AG09319 (cell line): Measurements from ENCODE around the gene STAB1.

Experiments
- DNase-seq: peaks from one replicate; pipeline ENCODE4 v3.0.0-alpha.2; 2010; ENCODE audit warnings: low read depth; ENCODE audit errors: extremely low read depth
- TF ChIP-seq, protein P1 (sequence below): IDR thresholded peaks from 2 replicates; pipeline ENCODE4 v1.5.1; 2011; ENCODE audit warnings: low read depth, mild to moderate bottlenecking, inconsistent platforms, low read length, moderate library complexity

Gene STAB1

GRCh38 chr3:52483081-52483480 lies 12.1 kb upstream of the STAB1 start:
- TF ChIP-seq, protein P1, sequence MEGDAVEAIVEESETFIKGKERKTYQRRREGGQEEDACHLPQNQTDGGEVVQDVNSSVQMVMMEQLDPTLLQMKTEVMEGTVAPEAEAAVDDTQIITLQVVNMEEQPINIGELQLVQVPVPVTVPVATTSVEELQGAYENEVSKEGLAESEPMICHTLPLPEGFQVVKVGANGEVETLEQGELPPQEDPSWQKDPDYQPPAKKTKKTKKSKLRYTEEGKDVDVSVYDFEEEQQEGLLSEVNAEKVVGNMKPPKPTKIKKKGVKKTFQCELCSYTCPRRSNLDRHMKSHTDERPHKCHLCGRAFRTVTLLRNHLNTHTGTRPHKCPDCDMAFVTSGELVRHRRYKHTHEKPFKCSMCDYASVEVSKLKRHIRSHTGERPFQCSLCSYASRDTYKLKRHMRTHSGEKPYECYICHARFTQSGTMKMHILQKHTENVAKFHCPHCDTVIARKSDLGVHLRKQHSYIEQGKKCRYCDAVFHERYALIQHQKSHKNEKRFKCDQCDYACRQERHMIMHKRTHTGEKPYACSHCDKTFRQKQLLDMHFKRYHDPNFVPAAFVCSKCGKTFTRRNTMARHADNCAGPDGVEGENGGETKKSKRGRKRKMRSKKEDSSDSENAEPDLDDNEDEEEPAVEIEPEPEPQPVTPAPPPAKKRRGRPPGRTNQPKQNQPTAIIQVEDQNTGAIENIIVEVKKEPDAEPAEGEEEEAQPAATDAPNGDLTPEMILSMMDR: no peak
- no peak for DNase-seq

- TF ChIP-seq, protein P1: no peak
- no peak for DNase-seq
These were observed 11.4 kb upstream of the STAB1 start for GRCh38 chr3:52483577-52484381.

DNA sequence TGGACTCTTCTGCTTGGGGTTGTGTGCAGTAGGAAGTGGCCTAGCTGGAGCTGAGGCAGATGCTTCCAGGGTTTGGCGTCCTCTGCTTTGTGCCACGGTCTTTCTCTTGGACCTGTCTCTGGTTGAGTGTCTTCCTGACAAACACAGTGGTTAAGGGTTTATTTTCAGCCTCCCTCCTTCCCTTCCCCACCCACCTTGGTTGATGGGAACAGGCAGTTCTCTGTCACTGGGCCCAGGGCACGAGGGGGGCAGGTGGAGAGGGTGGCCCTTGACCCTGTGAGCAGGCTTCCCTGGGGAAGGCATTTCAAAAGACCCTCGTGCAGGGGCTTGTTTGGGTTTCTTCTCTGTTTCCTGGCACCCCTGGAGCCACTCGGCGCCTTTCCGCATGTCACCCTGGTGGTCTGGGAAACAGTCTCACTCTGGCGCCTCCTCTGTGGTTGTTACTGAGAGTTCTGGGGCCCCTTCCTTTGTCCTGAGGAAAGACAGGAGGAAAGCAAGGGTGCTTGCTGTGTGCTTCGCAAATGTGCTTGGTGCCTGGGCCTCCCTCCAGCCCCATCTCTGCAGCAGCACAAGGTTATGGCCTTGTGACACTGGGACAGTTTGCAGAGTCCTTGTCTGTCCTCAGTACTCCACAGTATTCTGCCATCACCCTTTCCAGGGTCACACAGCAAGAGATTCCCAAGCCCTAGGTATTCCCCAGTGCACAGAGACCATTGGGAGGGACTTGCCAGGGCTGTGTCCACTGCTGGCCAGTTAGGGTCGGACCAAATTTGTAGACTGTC lies 10.3 kb upstream of the STAB1 start:
- no peak for DNase-seq
- TF ChIP-seq, protein P1: no peak

- TF ChIP-seq, protein P1: no peak
- no peak for DNase-seq
These were observed 7.9 kb upstream of the STAB1 start for GRCh38 chr3:52487050-52487787.

DNA sequence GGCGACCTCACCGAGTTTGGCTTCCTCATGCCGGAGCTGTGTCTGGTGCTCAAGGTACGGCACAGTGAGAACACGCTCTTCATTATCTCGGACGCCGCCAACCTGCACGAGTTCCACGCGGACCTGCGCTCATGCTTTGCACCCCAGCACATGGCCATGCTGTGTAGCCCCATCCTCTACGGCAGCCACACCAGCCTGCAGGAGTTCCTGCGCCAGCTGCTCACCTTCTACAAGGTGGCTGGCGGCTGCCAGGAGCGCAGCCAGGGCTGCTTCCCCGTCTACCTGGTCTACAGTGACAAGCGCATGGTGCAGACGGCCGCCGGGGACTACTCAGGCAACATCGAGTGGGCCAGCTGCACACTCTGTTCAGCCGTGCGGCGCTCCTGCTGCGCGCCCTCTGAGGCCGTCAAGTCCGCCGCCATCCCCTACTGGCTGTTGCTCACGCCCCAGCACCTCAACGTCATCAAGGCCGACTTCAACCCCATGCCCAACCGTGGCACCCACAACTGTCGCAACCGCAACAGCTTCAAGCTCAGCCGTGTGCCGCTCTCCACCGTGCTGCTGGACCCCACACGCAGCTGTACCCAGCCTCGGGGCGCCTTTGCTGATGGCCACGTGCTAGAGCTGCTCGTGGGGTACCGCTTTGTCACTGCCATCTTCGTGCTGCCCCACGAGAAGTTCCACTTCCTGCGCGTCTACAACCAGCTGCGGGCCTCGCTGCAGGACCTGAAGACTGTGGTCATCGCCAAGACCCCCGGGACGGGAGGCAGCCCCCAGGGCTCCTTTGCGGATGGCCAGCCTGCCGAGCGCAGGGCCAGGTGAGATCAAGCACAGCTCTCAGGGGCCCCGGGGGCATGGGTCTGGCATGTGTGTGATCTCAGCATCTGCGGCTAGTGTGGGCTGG lies 7.1 kb upstream of the STAB1 start:
- TF ChIP-seq, protein P1: no peak
- no peak for DNase-seq

- DNase-seq: no peak
- TF ChIP-seq, protein P1: no peak
These were observed 6.4 kb upstream of the STAB1 start for GRCh38 chr3:52488746-52489145.
